H1 (cell line): ENCODE data around the gene MYH11. TPM values are rescaled to one million over a fixed set of nuclear protein-coding genes. Genes with fewer than 3 reads are reported as not detected.

Experiments used
- BCL11A ChIP-seq, 2 experiments: IDR thresholded peaks; one replicate each; pipeline ENCODE4 v1.6.1; 2011; ENCODE audit warnings: low read depth in 2 of 2, low read length in 2 of 2, mild to moderate bottlenecking in 2 of 2
- CHD7 ChIP-seq: fragments of 300-600 bp; sonication (generic); IDR thresholded peaks from 2 replicates; pipeline ENCODE4 v1.7.1; 2012; ENCODE audit warnings: low read length, moderate library complexity, mild to moderate bottlenecking, inconsistent platforms; ENCODE audit not compliant: insufficient replicate concordance
- polyA plus RNA-seq, 7 experiments: library from polyadenylated mRNA; depleted of rRNA in 3 of 7; stranded (reverse) in 5 of 7; unstranded in 2 of 7; fragments of >200 nt in 5 of 7; fragments of 200-250 nt in 2 of 7; gene quantifications; 1 replicate in 5 of 7; 2 replicates in 1 of 7; 4 replicates in 1 of 7; pipeline versions ENCODE4 v1.2.1 to v1.2.3, GENCODE V29; 2011 to 2013; ENCODE audit warnings: missing spikeins in 2 of 7, mixed read lengths in 2 of 7
- total RNA-seq: library from RNA; stranded (reverse); fragmentation: NEBNext Ultra II Directional; extraction: Animal tissue kit (Norgen Biotek cat#: 25700); gene quantifications from 2 replicates; pipeline ENCODE4 v1.2.1, GENCODE V29; 2021

The MYH11 gene
- total and polyA plus RNA-seq, 2 of the 8 experiments (the other 6 are each of a cell fraction or from before 2014, with no cell fraction given), result 0.11 to 0.78 TPM

GRCh38 chr16:15676506-15676905 is 180.3 kb downstream of the MYH11 start (continued):
- TF ChIP-seq CHD7 (no peak), BCL11A (IDR thresholded peaks at IDR 0.05; ENCODE audit: low read depth in 2 of 2, low read length in 2 of 2) (no peak)
